ENCODE results near the gene PREX1.
A peak's percentile ranks its signal among the peaks of the same experiment; 100 is the strongest.

PREX1 gene

GRCh38 chr20:48789185-48789668, 38.6 kb downstream of the PREX1 start:
- TF ChIP-seq CTCF (IDR thresholded peaks at IDR 0.05; ENCODE audit: extremely low read depth, missing control alignments): no peak
- DNase-seq (ENCODE audit: low spot score): no peak

DNA sequence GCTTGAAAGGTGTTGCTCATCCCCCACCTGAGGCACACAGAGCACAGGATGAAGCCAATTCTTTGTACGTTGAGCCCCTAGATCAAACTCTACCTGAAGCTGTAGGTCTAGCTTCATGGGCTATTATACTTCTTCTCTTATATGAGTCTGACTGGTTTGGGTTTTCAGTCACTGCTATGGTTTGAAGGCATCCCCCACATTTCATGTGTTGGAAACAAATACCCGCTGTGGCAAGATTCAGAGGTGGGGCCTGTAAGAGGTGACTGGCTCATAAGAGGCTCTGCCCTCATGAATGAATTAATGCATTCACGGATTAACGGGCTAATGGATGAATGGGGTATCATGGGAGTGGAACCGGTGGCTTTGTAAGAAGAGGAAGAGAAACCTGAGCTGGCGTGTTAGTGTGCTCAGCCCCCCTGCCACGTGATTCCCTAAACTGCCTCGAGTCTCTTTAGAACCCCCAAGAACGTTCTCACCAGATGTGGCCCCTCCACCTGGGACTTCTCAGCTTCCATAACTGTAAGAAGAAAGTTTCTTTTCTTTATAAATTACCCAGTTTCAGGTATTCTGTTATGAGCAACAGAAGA, 39.2 kb downstream of the PREX1 start:
- peak; percentile 72 for DNase-seq (ENCODE audit: low spot score)

GRCh38 chr20:48787861-48788375, 39.9 kb downstream of the PREX1 start:
- no peak for DNase-seq (ENCODE audit: low spot score)
- no peak for TF ChIP-seq CTCF (IDR thresholded peaks at IDR 0.05; ENCODE audit: extremely low read depth, missing control alignments)

More for the DNA sequence above, 39.2 kb downstream of the PREX1 start:
- TF ChIP-seq CTCF (IDR thresholded peaks at IDR 0.05; ENCODE audit: extremely low read depth, missing control alignments): no peak

GRCh38 chr20:48786951-48787705, 40.7 kb downstream of the PREX1 start:
- no peak for DNase-seq (ENCODE audit: low spot score)
- TF ChIP-seq CTCF (IDR thresholded peaks at IDR 0.05; ENCODE audit: extremely low read depth, missing control alignments): no peak

DNA sequence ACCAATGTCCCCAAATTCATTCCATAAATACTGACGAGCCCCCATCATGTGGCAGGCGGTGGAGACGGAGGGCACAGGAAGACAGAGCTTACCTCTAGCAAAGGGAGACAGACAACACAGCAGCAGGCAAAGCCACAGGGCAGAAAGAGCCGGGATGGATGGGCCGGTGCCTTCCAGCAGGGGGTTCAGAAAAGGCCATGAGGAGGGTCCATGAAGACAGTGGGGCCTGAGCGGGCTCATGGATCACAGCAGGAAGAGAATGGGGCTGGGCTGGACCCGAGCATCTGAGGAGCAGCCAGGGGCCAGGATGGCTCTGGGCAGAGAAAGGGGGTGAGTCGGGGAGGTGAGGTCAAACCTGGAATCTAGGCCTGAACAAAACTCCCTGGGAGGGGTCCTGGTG, 42.0 kb downstream of the PREX1 start:
- DNase-seq (ENCODE audit: low spot score): no peak
- no peak for TF ChIP-seq CTCF (IDR thresholded peaks at IDR 0.05; ENCODE audit: extremely low read depth, missing control alignments)

DNA sequence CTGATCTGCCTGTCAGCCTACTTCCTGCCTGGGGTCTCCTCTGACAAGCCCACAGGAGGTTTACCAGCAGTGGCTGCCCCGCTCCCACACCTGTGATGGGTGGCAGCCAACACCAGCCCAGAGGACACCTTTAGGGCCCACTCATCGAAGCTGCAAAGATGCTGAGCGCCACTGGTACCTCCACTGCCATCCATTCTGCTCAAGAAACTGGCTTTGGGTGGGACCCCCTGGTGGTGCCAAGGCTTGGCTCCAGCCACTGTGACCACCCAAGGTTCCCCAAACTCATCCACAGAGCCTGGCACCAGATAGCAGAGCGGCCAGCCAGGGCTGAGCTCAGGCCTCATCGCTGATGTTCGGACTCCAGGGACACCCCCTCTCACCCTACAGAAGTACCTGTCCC, 42.5 kb downstream of the PREX1 start:
- no peak for DNase-seq (ENCODE audit: low spot score)
- TF ChIP-seq CTCF (IDR thresholded peaks at IDR 0.05; ENCODE audit: extremely low read depth, missing control alignments): no peak

- DNase-seq (ENCODE audit: low spot score): no peak
- TF ChIP-seq CTCF (IDR thresholded peaks at IDR 0.05; ENCODE audit: extremely low read depth, missing control alignments): no peak
These were observed 43.5 kb downstream of the PREX1 start for GRCh38 chr20:48784273-48784641.

All from GM20000 (cell line).